Astrocyte of the spinal cord (primary cell): Measurements from ENCODE around the gene ANTXRL.
"Not testable (repeated sequence)": the region's sequence is repeated elsewhere in the genome, so short reads cannot be mapped to it uniquely, and the experiment has no call there.

Experiments
- DNase-seq: peaks from one replicate; pipeline ENCODE4 v3.0.0; 2011; ENCODE audit warnings: low read depth, low spot score
- H3K4me3 ChIP-seq: 2 replicates; pipeline ENCODE4 v1.5.1; 2011; ENCODE audit warnings: low read depth, mild to moderate bottlenecking, low read length, moderate library complexity
- in situ Hi-C: cut with HindIII; loops from 2 replicates; pipeline ENCODE4 v1.10.0; 2017; ENCODE audit warnings: low sequenced_read_pairs
- TF ChIP-seq, protein P1 (sequence below): IDR thresholded peaks from 2 replicates; pipeline ENCODE4 v1.5.1; 2012; ENCODE audit warnings: low read depth, mild to moderate bottlenecking, low read length, inconsistent platforms

The ANTXRL gene

DNA sequence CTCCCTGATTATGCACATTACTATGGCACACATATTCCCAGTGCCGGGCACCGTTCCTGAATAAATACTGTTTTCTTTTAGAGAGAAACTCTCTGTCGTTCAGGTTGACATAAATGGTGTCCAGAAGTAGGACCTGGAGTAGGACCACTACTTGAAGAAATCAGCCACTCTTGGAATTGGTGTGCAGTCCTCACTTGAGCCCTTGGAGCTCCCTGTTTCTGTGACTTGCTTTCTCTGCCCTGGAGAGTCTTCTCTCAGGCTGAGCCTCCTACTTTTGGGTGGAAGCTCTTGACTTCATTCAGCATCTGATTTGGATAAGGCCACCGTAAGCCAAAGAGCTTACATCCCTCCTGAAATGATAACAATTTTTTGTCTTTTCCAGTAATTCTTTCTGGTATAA is 29.7 kb upstream of the ANTXRL start:
- no peak for DNase-seq
- no peak overlapping the region for H3K4me3 ChIP-seq
- TF ChIP-seq, protein P1, sequence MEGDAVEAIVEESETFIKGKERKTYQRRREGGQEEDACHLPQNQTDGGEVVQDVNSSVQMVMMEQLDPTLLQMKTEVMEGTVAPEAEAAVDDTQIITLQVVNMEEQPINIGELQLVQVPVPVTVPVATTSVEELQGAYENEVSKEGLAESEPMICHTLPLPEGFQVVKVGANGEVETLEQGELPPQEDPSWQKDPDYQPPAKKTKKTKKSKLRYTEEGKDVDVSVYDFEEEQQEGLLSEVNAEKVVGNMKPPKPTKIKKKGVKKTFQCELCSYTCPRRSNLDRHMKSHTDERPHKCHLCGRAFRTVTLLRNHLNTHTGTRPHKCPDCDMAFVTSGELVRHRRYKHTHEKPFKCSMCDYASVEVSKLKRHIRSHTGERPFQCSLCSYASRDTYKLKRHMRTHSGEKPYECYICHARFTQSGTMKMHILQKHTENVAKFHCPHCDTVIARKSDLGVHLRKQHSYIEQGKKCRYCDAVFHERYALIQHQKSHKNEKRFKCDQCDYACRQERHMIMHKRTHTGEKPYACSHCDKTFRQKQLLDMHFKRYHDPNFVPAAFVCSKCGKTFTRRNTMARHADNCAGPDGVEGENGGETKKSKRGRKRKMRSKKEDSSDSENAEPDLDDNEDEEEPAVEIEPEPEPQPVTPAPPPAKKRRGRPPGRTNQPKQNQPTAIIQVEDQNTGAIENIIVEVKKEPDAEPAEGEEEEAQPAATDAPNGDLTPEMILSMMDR: no peak
- in situ Hi-C loops: no loop called here

DNA sequence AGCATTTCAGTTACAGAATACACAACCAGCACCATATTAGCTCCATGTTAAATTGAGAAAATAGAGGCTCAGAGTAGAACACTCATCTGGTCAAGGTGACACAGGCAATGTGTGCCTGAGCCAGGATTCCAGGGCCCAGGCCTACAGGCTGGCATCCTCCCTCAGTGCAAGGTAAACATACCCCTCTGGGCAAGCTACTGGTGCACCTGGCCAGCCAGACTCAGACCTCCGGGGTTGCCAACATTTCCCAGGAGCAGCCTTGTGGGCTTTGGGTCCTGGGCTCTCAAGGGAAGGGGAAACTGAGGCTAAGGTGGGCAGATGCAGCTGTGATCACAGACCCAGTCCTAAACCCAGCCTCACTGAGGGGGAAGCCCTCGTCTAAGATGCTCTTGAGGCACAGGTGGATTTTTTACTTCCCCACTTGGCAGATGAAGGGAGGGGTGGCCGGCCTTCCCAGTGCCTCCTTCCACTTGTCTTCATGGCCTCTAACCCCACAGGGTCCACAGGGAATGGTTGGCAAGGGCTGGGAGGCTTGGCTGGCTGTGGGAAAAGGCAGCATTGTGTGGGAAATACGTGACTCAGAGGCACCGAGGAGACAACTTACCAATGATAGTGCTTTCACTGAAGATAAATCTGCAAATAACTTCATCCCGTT is 23.8 kb upstream of the ANTXRL start:
- DNase-seq, H3K4me3 ChIP-seq, in situ Hi-C loops: not testable (repeated sequence)

DNA sequence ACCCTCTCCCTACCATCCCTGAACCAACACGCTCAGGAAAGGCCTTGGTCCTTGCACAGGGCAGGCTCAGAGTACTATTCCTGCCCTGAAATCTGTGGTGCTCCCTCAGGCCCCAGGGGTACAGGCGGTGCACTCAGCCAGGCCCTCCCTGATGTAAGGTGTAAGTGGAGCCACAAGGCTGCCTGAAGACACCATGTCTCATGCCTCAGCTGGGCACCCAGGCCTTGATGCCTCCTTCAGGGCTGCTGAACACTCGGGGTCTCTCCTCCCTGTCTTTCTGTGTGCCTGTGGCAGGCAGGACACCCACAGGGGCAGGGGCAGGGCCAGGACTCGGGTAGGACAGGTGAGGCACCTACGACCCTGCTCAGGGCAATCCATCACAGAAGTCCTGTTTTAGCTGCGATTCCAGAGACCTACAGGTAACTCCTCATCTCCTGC is 22.9 kb upstream of the ANTXRL start:
- in situ Hi-C loops: no loop called here
- no peak for DNase-seq
- no peak overlapping the region for H3K4me3 ChIP-seq
- TF ChIP-seq, protein P1: no peak

DNA sequence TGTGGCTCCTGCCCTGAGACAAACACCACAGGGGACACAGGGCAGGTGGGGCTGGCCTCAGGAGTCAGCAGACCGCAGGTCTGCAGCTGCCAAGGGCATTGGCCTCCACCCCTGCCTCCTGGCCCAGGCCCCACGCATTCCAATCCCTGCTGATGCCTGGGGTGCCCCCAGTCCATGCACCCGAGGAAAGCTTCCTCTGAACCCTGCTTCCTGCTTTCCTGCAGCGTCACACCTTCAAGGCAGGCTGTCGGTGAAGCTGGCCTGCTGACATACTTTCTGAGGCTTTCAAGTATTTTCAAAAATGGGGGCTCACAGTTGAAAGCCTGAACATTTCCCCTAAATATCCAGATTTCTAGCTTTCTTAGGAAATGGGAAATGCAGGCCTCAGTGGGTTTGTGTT is 22.5 kb upstream of the ANTXRL start:
- in situ Hi-C loops: no loop called here
- H3K4me3 ChIP-seq: no peak overlapping the region
- DNase-seq: no peak
- TF ChIP-seq, protein P1: no peak

DNA sequence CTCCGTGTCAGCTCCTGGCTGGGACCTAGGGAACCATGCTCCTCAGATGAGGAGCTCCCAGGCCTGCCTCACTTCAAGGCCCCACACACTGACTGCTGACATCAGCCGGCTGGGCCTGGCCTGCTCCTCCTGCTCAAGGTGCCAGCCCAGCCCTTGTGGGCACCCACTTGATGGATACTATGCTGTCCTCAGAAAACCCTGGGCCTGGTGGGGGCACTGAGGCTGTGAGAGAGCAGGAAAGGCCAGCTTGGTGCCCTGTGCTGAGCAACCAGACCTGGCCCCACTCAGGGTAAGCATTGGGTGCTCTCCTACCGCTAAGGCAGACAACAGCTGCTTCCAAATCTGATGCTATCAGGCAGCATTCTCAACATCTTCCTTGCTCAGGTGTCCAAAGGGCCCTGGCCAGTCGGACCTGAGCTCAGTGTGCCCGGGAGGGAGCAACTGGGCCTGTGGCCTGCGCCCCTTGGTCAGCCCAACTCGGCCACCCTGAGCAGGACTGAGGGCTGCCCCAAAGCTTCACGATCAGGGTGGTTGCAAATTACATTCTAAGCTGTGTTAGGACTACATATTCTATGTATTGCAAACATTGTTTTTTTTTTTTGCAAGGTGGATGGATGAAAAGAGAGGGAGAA is 21.9 kb upstream of the ANTXRL start:
- TF ChIP-seq, protein P1: no peak
- DNase-seq: no peak
- H3K4me3 ChIP-seq: no peak overlapping the region
- in situ Hi-C loops: no loop called here

GRCh38 chr10:46265566-46266305 is 21.1 kb upstream of the ANTXRL start:
- H3K4me3 ChIP-seq, DNase-seq, in situ Hi-C loops: not testable (repeated sequence)

- TF ChIP-seq, protein P1: no peak
- in situ Hi-C loops: no loop called here
- no peak overlapping the region for H3K4me3 ChIP-seq
- no peak for DNase-seq
Observed at GRCh38 chr10:46266306-46266985, 20.4 kb upstream of the ANTXRL start.
